ENCODE results near the gene PAFAH1B1. TPM values are rescaled to one million over a fixed set of nuclear protein-coding genes. Genes with fewer than 3 reads are reported as not detected.
A peak's percentile ranks its signal among the peaks of the same experiment; 100 is the strongest.

Gene PAFAH1B1
- total RNA-seq, 1 experiment from 2014 or later: 114 TPM

GRCh38 chr17:2608350-2608913 lies 15.0 kb downstream of the PAFAH1B1 start:
- no peak for DNase-seq (ENCODE audit: low spot score)
- Mint-ChIP-seq H3K4me1 (peaks cover 41% of the 10 kb centered on the region), H3K27me3 (ENCODE audit: low read depth) (no peaks in the 10 kb centered on the region), H3K9me3 (no peaks in the 10 kb centered on the region), H3K4me3 (no peak overlapping the region), H3K27ac (no peak overlapping the region), H3K36me3 (no peaks in the 10 kb centered on the region; the same call in 1 of the 2 replicates)
- CTCF ChIA-PET: no interaction called here
- POLR2A ChIA-PET: no interaction called here
- no peak for TF ChIP-seq GRHL2 (CRISPR knock-in tag; IDR thresholded peaks at IDR 0.05; ENCODE audit: insufficient replicate concordance, severe bottlenecking)
- TF ChIP-seq CDX4 (CRISPR knock-in tag; IDR thresholded peaks at IDR 0.05; ENCODE audit: borderline replicate concordance): no peak
- no peak for TF ChIP-seq CBFB (CRISPR knock-in tag; IDR thresholded peaks at IDR 0.05; ENCODE audit: low read depth)
- TF ChIP-seq ZNF121 (CRISPR knock-in tag; IDR thresholded peaks at IDR 0.05): peak; percentile 95
- no peak for TF ChIP-seq IRF2 (CRISPR knock-in tag; IDR thresholded peaks at IDR 0.05; ENCODE audit: borderline replicate concordance, low read depth)
- ATAC-seq: no peak

- no peaks in the 10 kb centered on the region for H3K9me3 Mint-ChIP-seq
- H3K36me3 Mint-ChIP-seq: no peaks in the 10 kb centered on the region; the same call in 1 of the 2 replicates
- POLR2A ChIA-PET: no interaction called here
Observed at GRCh38 chr17:2609091-2609490, 15.6 kb downstream of the PAFAH1B1 start.

GRCh38 chr17:2610195-2611175 lies 17.0 kb downstream of the PAFAH1B1 start:
- Mint-ChIP-seq H3K27me3 (ENCODE audit: low read depth) (no peaks in the 10 kb centered on the region), H3K4me1 (peaks cover 32% of the 10 kb centered on the region), H3K27ac (peak overlapping the region; percentile 50), H3K36me3 (no peaks in the 10 kb centered on the region), H3K4me3 (no peak overlapping the region), H3K9me3 (no peaks in the 10 kb centered on the region)
- POLR2A ChIA-PET: no interaction called here
- ATAC-seq (no peak), DNase-seq (ENCODE audit: low spot score) (no peak)
- CTCF ChIA-PET: interaction anchor here (0.6 to 1.3 kb wide), 4 partner anchors 14 to 194 kb away, joined by 3 to 5 read pairs (median 4); no protein-coding TSS in a partner anchor
- TF ChIP-seq NFE2L1 (CRISPR knock-in tag; IDR thresholded peaks at IDR 0.05) (no peak), ZNF232 (CRISPR knock-in tag; IDR thresholded peaks at IDR 0.05) (no peak), MYBL2 (CRISPR knock-in tag; IDR thresholded peaks at IDR 0.05) (no peak), ZNF396 (CRISPR knock-in tag; IDR thresholded peaks at IDR 0.05; ENCODE audit: borderline replicate concordance) (no peak), EMX1 (CRISPR knock-in tag; IDR thresholded peaks at IDR 0.05) (no peak), MLX (CRISPR knock-in tag; IDR thresholded peaks at IDR 0.05) (no peak), ZSCAN18 (CRISPR knock-in tag; IDR thresholded peaks at IDR 0.05) (no peak), GTF2I (CRISPR knock-in tag; conservative IDR thresholded peaks at IDR 0.05) (no peak), GABPB1 (CRISPR knock-in tag; IDR thresholded peaks at IDR 0.05) (no peak), CREM (CRISPR knock-in tag; IDR thresholded peaks at IDR 0.05) (no peak), NR3C1 (CRISPR knock-in tag; conservative IDR thresholded peaks at IDR 0.05; ENCODE audit: low read depth) (no peak), PRRX2 (CRISPR knock-in tag; IDR thresholded peaks at IDR 0.05) (no peak), E2F5 (CRISPR knock-in tag; IDR thresholded peaks at IDR 0.05) (no peak)

More at GRCh38 chr17:2609091-2609490, 15.6 kb downstream of the PAFAH1B1 start:
- TF ChIP-seq ATF3 (CRISPR knock-in tag; conservative IDR thresholded peaks at IDR 0.05): no peak
- 0 out of 2 replicates have a peak, but pooled peaks have one; percentile 17 for TF ChIP-seq ZNF121 (CRISPR knock-in tag; IDR thresholded peaks at IDR 0.05)
- TF ChIP-seq ESRRA (CRISPR knock-in tag; IDR thresholded peaks at IDR 0.05; ENCODE audit: borderline replicate concordance): no peak
- no peak for TF ChIP-seq ZNF423 (CRISPR knock-in tag; IDR thresholded peaks at IDR 0.05)
- TF ChIP-seq NR1H2 (CRISPR knock-in tag; IDR thresholded peaks at IDR 0.05): no peak
- DNase-seq (ENCODE audit: low spot score) (no peak), ATAC-seq (no peak)
- Mint-ChIP-seq H3K4me1 (peaks cover 41% of the 10 kb centered on the region), H3K4me3 (no peak overlapping the region), H3K27me3 (ENCODE audit: low read depth) (no peaks in the 10 kb centered on the region), H3K27ac (peak overlapping the region; percentile 82)
- CTCF ChIA-PET: interaction anchor here (0.6 kb wide), 1 partner anchor 106 kb away, joined by 3 read pairs; no protein-coding TSS in a partner anchor

Data from WTC11 (cell line).